SK-N-SH (cell line): ENCODE measurements around the gene PCLO.

Experiments used
- CTCF ChIP-seq: fragments of 200-600 bp; sonication (generic); IDR thresholded peaks from 2 replicates; pipeline ENCODE4 v1.6.1; 2017; ENCODE audit warnings: antibody characterized with exemption, mild to moderate bottlenecking, moderate library complexity
- EP300 ChIP-seq, 2 experiments: IDR thresholded peaks; 2 replicates each; pipeline versions ENCODE4 v1.4.0 to v1.6.1; 2012; ENCODE audit warnings: borderline replicate concordance in 1 of 2, low read depth in 1 of 2, low read length in 1 of 2
- EZH2phosphoT487 ChIP-seq: fragments of 200-600 bp; sonication (generic); IDR thresholded peaks from 2 replicates; pipeline ENCODE4 v1.6.1; 2017; ENCODE audit warnings: low read depth, mixed run types, mild to moderate bottlenecking, antibody characterized with exemption, moderate library complexity, borderline replicate concordance
- GABPA ChIP-seq: IDR thresholded peaks from 2 replicates; pipeline ENCODE4 v1.4.0; 2012; ENCODE audit warnings: low read depth, mild to moderate bottlenecking
- JUND ChIP-seq: IDR thresholded peaks from 2 replicates; pipeline ENCODE4 v1.4.0; 2012
- MXI1 ChIP-seq: IDR thresholded peaks from 2 replicates; pipeline ENCODE4 v1.6.1; 2012; ENCODE audit warnings: mild to moderate bottlenecking, low read depth, low read length, improper control_type of control experiment
- PBX3 ChIP-seq: IDR thresholded peaks from 2 replicates; pipeline ENCODE4; 2012
- POLR2AphosphoS5 ChIP-seq: IDR thresholded peaks from 2 replicates; pipeline ENCODE4 v1.6.1; 2012; ENCODE audit warnings: low read depth, low read length
- RCOR1 ChIP-seq: fragments of 150-350 bp; IDR thresholded peaks from 2 replicates; pipeline ENCODE4 v1.6.1; 2017; ENCODE audit warnings: antibody characterized with exemption, low read length
- REST ChIP-seq: IDR thresholded peaks from 2 replicates; pipeline ENCODE4 v1.6.1; 2012; ENCODE audit warnings: mild to moderate bottlenecking, low read depth, low read length, moderate library complexity
- SIN3A ChIP-seq: IDR thresholded peaks from 2 replicates; pipeline ENCODE4 v1.6.1; 2012; ENCODE audit warnings: low read depth, mild to moderate bottlenecking, low read length, moderate library complexity, borderline replicate concordance
- SMC3 ChIP-seq: IDR thresholded peaks from 2 replicates; pipeline ENCODE4 v1.6.1; 2012; ENCODE audit warnings: low read depth, low read length, improper control_type of control experiment
- TAF1 ChIP-seq: IDR thresholded peaks from 2 replicates; pipeline ENCODE4 v1.6.1; 2012; ENCODE audit warnings: low read depth, mild to moderate bottlenecking, low read length, moderate library complexity, borderline replicate concordance

GRCh38 chr7:83096065-83096580, 66.6 kb downstream of the PCLO start:
- no peak for TF ChIP-seq CTCF
- no peak for TF ChIP-seq PBX3
- no peak for TF ChIP-seq POLR2AphosphoS5
- TF ChIP-seq EZH2phosphoT487, result no peak
- TF ChIP-seq EP300 (IDR thresholded peaks at IDR 0.05; ENCODE audit: borderline replicate concordance in 1 of 2, low read depth in 1 of 2, low read length in 1 of 2), result no peak
- TF ChIP-seq SIN3A, result no peak
- TF ChIP-seq SMC3, result no peak
- TF ChIP-seq TAF1, result no peak
- no peak for TF ChIP-seq REST
- TF ChIP-seq MXI1, result no peak
- no peak for TF ChIP-seq RCOR1
- no peak for TF ChIP-seq JUND
- no peak for TF ChIP-seq GABPA
